Activated CD4-positive, alpha-beta T cell treated with anti-CD3 and anti-CD28 coated beads, Interleukin-10, Interleukin-2, amounts not matched to agents 100 ng/mL and 50 ng/mL, durations not matched to agents 16 hours and 8 hours (primary cell): ENCODE results near the gene MAPKAP1.
A peak's percentile ranks its signal among the peaks of the same experiment; 100 is the strongest.

Experiments
- DNase-seq: peaks from one replicate; pipeline ENCODE4 v3.0.0-alpha.2; 2020

MAPKAP1 gene

GRCh38 chr9:125637241-125637640 lies 69.8 kb downstream of the MAPKAP1 start:
- no peak for DNase-seq

- DNase-seq: no peak
These were observed 71.1 kb downstream of the MAPKAP1 start for GRCh38 chr9:125635888-125636287.

- DNase-seq: no peak
These were observed 72.8 kb downstream of the MAPKAP1 start for GRCh38 chr9:125634040-125634717.

- no peak for DNase-seq
These were observed 73.8 kb downstream of the MAPKAP1 start for GRCh38 chr9:125633116-125633745.

- DNase-seq: peak; percentile 87
These were observed 74.5 kb downstream of the MAPKAP1 start for GRCh38 chr9:125632321-125633115.

DNA sequence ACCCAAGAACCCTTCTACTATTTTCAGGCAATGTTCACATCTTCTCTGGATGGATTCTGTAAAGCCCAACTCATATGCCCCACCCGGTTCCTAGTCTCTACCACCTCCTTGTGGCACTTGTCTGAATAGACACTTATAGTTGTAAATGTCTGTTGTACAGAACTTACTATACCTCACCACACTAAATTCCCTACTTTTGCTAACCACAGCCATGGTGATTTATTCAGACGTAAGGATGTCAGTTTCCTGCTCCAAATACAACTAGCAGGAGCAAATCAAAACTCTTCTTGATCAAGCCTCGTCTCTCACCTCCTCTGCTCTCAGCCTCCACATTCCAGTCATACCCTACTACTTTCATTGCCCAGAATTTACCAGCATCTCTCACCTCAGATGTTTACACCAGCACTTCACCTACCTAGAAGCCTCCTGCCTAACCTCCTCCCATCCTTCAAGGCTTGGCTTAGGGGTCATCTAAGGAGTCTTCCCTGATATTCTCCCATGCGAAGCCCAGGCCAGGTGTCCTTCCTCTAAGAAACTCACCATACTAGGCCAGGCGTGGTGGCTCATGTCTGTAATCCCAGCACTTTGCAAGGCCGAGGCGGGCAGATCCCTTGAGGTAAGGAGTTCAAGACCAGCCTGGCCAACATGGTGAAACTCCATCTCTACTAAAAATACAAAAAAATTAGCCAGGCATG lies 75.5 kb downstream of the MAPKAP1 start:
- DNase-seq: peak; percentile 65

GRCh38 chr9:125630436-125630835 lies 76.6 kb downstream of the MAPKAP1 start:
- no peak for DNase-seq

DNA sequence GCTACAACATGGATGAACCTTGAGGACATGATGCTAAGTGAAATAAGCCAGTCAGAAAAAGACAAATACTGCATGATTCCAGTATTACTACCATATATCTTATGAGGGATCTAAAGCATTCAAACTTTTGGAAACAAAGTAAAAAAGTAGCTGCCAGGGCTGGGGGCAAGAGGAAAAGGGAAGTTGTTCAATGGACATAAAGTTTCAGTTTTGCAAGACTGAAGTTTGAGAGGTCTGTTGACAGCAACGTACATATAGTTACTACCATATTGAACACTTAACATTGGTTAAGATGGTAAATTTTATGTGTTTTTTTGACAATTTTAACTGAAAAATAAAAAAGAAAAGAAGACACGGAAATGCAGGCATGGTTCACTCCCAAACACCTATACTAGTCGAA lies 77.6 kb downstream of the MAPKAP1 start:
- DNase-seq: no peak

DNA sequence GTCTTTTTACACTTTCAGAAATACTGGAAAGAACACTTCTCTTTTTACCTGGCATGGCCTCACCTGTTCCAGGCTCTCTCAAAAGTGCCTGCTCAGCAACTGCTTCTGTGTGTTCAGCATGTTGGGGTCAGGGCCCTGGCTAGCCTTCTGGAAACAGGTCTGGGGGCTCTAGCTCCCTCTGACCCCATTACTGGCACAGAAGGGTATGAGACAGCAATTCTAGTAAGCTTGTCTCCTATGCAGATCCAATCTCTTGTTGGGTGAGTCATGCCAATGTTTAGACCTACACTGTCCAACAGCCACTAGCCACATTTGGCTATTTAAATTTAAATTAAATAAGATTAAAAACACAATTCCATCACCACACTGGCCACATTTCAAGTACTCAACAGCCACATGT lies 80.8 kb downstream of the MAPKAP1 start:
- no peak for DNase-seq

- no peak for DNase-seq
These were observed 85.8 kb downstream of the MAPKAP1 start for GRCh38 chr9:125621170-125621569.

- no peak for DNase-seq
These were observed 86.8 kb downstream of the MAPKAP1 start for GRCh38 chr9:125620216-125620615.

DNA sequence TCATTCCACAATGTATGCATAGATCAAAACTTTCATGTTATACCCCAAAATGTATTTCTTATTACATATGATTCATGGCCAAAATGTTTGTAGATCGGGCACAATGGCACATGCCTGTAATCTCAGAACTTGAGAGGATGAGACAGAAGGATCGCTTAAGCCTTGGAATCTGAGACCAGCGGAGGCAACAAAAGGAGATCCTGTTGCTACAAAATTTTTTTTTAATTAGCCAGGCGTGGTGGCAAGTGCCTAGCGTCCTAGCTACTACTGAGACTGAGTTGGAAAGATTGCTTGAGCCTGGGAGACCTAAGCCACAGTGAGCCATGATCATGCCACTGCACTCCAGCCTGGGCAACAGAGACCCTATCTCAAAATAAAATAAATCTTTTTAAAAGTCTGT lies 89.9 kb downstream of the MAPKAP1 start:
- no peak for DNase-seq

- DNase-seq: no peak
These were observed 93.9 kb downstream of the MAPKAP1 start for GRCh38 chr9:125613141-125613540.

DNA sequence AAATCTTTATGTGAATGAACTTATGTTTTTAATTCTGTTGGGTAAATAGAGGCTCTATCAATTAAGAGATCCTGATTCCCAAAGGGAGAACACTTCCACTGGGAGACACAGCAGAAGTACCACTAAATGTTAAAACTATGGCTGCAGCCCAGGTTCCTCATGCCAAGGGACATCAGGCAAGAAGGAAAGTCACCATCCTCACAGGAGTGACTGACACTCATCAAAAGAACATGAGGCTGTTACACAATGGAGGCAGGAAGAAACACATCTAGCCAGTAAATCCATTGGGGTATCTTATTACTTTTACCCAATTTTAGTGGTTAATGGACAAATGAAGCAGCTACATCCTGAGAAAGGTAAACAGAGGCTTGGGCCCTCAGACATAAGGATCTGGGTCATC lies 94.4 kb downstream of the MAPKAP1 start:
- no peak for DNase-seq

DNA sequence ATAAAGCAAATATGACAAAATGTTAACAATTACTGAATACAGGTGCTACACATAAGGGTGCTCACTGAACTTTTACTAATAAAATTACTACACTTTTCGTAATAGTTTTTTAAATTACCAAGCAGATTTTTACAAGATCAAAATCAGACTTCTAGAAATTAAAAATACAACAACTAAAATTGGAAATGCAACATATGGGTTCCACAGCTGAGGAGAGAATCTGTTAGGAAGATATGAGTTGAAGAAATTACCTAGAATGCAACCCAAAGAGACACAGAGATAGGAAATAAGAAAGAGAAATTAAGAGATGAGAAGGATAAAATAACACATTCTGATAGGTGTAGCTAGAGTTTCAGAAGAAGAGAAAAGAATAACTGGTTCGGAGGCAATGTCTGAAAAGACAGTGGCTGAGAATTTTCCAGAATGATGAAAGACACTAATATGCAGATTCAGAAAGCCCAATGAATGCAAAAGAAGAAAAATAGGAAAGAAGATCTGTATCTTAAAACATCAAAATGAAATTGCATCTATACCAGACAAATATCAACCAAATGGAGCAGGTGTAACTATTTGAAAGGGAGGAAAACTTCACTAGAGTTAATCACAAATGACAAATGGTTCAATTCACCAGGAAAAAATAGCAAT lies 95.8 kb downstream of the MAPKAP1 start:
- DNase-seq: no peak

DNA sequence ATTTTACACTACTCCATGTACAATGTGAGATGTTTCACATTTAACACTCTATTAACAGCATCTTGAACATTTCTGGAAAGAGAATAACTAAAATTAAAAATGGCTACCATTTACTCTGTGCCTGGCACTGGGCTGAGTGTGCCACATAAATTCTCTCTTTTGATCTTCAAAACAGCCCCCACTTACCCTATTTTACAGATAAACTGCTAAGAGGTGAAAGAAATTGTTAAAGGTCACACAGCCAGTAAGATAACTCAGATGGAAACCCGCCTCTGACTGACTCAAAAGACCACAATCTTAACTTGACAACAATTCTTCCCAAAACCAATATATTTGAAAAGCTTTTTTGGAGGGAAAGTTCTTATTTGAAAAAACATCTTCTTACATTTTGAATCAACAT lies 97.3 kb downstream of the MAPKAP1 start:
- no peak for DNase-seq

GRCh38 chr9:125608489-125609224 lies 98.4 kb downstream of the MAPKAP1 start:
- DNase-seq: no peak

- no peak for DNase-seq
These were observed 102.8 kb downstream of the MAPKAP1 start for GRCh38 chr9:125604196-125604595.

DNA sequence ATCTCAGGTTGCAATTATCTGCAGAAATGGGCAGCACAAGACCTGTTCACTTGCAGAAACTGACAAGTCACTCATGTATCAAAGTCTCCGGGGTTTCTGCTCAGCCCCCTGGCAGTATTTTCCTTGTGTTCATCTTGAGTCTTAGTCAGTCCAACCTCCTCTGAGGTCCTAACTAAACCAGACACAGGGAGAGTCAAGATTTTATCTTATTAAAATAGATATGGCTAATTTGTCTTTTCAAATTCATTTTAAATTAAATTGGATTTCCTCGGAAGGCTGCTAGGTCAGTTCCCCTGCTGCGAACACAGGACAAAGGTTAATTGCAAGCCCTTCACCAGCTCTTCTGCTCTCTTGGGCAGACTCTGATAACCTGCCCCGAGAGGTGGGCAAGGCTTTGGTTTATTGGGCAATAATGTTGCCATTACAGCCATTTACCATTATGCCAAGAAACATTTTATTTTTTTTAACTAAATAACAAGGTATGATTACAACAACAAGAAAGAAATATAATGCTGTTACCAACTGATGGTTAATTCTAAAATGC lies 103.5 kb downstream of the MAPKAP1 start:
- DNase-seq: no peak

DNA sequence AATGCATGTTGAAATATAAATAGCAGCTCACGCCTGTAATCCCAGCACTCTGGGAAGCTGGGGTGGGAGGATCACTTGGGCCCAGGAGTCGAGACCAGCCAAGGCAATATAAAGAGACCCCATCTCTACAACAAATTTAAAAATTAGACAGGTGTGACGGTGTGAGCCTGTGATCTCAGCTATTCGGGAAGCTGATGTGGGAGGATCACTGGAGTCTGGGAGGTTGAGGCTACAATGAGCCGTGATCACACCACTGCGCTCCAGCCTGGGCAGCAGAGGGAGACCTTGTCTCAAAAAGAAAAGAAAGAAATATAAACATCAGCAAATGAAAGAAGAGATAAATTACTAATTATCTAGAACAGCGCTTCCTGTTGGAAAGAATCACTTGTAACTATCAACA lies 105.0 kb downstream of the MAPKAP1 start:
- DNase-seq: no peak

DNA sequence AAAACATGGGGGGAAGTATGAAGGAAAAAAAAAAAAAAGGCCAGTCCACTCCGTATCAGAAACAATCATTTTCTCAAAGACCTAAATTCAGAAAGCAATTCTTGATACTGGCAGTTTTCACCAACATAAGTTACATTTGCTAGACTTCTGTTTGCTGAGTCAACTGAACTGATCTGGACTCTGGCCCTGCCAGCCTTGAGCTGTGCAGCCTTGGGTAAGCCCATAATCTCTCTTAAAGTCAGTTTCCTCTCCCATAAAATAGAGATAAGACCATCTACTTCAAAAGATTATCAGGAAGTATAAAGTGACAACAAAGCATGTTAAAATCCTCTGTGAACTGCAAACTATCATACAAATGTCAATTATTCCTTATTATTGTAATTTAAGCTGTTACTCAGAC lies 106.8 kb downstream of the MAPKAP1 start:
- no peak for DNase-seq

DNA sequence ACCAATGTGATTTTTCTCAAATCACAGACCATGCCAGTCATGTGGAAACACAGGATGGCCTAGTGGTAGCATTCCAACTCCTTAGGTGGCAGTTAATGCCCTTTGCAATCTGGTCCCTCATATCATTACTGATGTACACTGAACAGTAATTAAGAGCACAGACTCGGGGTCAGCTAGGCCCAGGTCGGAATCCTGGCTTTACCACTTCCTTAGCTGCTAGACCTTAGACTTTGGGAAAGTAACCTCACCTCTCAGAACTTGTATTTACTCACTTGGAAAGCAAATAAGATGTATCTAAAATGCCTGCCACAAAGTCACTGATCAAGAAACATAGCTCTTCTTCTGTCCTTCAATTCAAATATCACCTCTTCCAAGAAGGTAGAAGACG lies 112.8 kb downstream of the MAPKAP1 start:
- no peak for DNase-seq
